Neural crest cell (in vitro differentiated cells): ENCODE results near the gene WDR17. TPM values are rescaled to one million over a fixed set of nuclear protein-coding genes. Genes with fewer than 3 reads are reported as not detected.

Source experiments
- DNase-seq: peaks from one replicate; pipeline ENCODE4 v3.0.0; 2021; ENCODE audit warnings: low read depth, mixed read lengths, low spot score
- H3K27ac Mint-ChIP-seq: one replicate; pipeline ENCODE4 v1.8.0; 2021; ENCODE audit warnings: mild to moderate bottlenecking, mixed read lengths; ENCODE audit not compliant: unreplicated experiment
- H3K27me3 Mint-ChIP-seq: 2 replicates; pipeline ENCODE4 v1.8.0; 2021; ENCODE audit warnings: low read depth, mild to moderate bottlenecking, mixed read lengths
- H3K36me3 Mint-ChIP-seq: 2 replicates; pipeline ENCODE4 v1.8.0; 2021; ENCODE audit warnings: low read depth, mild to moderate bottlenecking, mixed read lengths
- H3K4me1 Mint-ChIP-seq: 2 replicates; pipeline ENCODE4 v1.8.0; 2021; ENCODE audit warnings: mixed read lengths
- H3K4me3 Mint-ChIP-seq: one replicate; pipeline ENCODE4 v1.8.0; 2021; ENCODE audit warnings: mild to moderate bottlenecking, mixed read lengths
- H3K9me3 Mint-ChIP-seq: 2 replicates; pipeline ENCODE4 v1.8.0; 2021; ENCODE audit warnings: mixed read lengths
- CTCF ChIP-seq: fragments of 200-600 bp; sonication (generic); conservative IDR thresholded peaks from 2 replicates; pipeline ENCODE4 v1.5.0; 2021; ENCODE audit warnings: antibody characterized with exemption, mild to moderate bottlenecking
- total RNA-seq: library from RNA; stranded (reverse); gene quantifications from 2 replicates; pipeline ENCODE4 v1.2.1, GENCODE V29; 2021

Gene WDR17
- total RNA-seq, 1 donor from 2014 or later = 8.7 TPM

- Mint-ChIP-seq H3K36me3 (no peaks in the 10 kb centered on the region), H3K27me3 (peaks cover 21% of the 10 kb centered on the region), H3K4me3 (peak within 1 kb of the TSS; percentile 94), H3K9me3 (peaks cover 4% of the 10 kb centered on the region), H3K4me1 (peaks cover 11% of the 10 kb centered on the region), H3K27ac (peak within 1 kb of the TSS; percentile 68)
- no peak for TF ChIP-seq CTCF
- peak; percentile 89 for DNase-seq
Observed at GRCh38 chr4:176195184-176195978, 129.7 kb downstream of the WDR17 start, which contains the start of gene SPATA4. Gene SPATA4 (minus strand): TSS chr4:176195585. CDS start chr4:176195562, 23 bp downstream.

- Mint-ChIP-seq H3K27me3 (peaks cover 16% of the 10 kb centered on the region), H3K9me3 (peaks cover 4% of the 10 kb centered on the region), H3K27ac (no peak overlapping the region), H3K36me3 (no peaks in the 10 kb centered on the region), H3K4me3 (no peak overlapping the region), H3K4me1 (peaks cover 11% of the 10 kb centered on the region)
- DNase-seq = no peak
- no peak for TF ChIP-seq CTCF
Observed at GRCh38 chr4:176198316-176198903, 132.8 kb downstream of the WDR17 start.

- Mint-ChIP-seq H3K4me1 (no peaks in the 10 kb centered on the region), H3K36me3 (no peaks in the 10 kb centered on the region), H3K27ac (no peak overlapping the region), H3K27me3 (peaks cover 2% of the 10 kb centered on the region), H3K4me3 (no peak overlapping the region), H3K9me3 (no peaks in the 10 kb centered on the region)
- no peak for DNase-seq
- no peak for TF ChIP-seq CTCF
Observed at GRCh38 chr4:176205299-176205698, 139.7 kb downstream of the WDR17 start.

- no peak overlapping the region for H3K4me3 Mint-ChIP-seq
- no peaks in the 10 kb centered on the region for H3K36me3 Mint-ChIP-seq
- TF ChIP-seq CTCF = no peak
- no peaks in the 10 kb centered on the region for H3K4me1 Mint-ChIP-seq
- H3K27me3 Mint-ChIP-seq = peaks cover 2% of the 10 kb centered on the region
- no peak overlapping the region for H3K27ac Mint-ChIP-seq
- no peak for DNase-seq
- peaks cover 3% of the 10 kb centered on the region for H3K9me3 Mint-ChIP-seq
Observed at GRCh38 chr4:176207839-176208238, 142.2 kb downstream of the WDR17 start.

GRCh38 chr4:176209535-176209934 is 143.9 kb downstream of the WDR17 start:
- Mint-ChIP-seq H3K4me1 (no peaks in the 10 kb centered on the region), H3K9me3 (peaks cover 3% of the 10 kb centered on the region), H3K27me3 (peaks cover 2% of the 10 kb centered on the region)

More at GRCh38 chr4:176209535-176209934, 143.9 kb downstream of the WDR17 start:
- H3K27ac Mint-ChIP-seq = no peak overlapping the region
- no peak for DNase-seq
- no peak for TF ChIP-seq CTCF
- no peaks in the 10 kb centered on the region for H3K36me3 Mint-ChIP-seq
- no peak overlapping the region for H3K4me3 Mint-ChIP-seq
